Retinal pigment epithelial cell (primary cell): Measurements from ENCODE around the gene ZNF536.

ENCODE experiments used
- DNase-seq: peaks from one replicate; pipeline ENCODE4 v3.0.0-alpha.2; 2010; ENCODE audit warnings: low read depth
- H3K4me3 ChIP-seq: 2 replicates; pipeline ENCODE4 v1.5.1; 2011; ENCODE audit warnings: mild to moderate bottlenecking, low read length, control low read depth, moderate library complexity
- TF ChIP-seq, protein P1 (sequence below): conservative IDR thresholded peaks from 2 replicates; pipeline ENCODE4 v1.5.1; 2011; ENCODE audit warnings: low read depth, low read length, control low read depth, inconsistent platforms

The ZNF536 gene

DNA sequence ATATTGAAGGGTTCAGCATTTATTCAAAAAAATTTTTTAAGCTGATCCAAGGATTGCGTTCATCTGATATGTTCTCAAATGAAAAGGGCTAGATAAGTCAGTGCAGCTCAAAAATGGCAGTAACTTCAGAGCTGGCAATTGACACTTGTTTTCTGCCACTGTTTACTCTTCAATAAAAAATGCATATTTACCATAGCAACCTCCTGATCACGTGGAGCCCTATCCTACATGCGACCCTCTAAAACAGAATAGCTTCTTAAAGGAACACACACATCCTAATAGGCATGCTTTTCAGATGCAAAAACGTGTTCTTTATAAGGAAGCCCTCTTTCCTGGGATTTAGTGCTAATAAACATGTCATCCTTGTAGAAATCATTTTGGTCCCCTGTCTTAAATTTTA is 150.2 kb downstream of the ZNF536 start:
- no peak for DNase-seq
- TF ChIP-seq, protein P1, sequence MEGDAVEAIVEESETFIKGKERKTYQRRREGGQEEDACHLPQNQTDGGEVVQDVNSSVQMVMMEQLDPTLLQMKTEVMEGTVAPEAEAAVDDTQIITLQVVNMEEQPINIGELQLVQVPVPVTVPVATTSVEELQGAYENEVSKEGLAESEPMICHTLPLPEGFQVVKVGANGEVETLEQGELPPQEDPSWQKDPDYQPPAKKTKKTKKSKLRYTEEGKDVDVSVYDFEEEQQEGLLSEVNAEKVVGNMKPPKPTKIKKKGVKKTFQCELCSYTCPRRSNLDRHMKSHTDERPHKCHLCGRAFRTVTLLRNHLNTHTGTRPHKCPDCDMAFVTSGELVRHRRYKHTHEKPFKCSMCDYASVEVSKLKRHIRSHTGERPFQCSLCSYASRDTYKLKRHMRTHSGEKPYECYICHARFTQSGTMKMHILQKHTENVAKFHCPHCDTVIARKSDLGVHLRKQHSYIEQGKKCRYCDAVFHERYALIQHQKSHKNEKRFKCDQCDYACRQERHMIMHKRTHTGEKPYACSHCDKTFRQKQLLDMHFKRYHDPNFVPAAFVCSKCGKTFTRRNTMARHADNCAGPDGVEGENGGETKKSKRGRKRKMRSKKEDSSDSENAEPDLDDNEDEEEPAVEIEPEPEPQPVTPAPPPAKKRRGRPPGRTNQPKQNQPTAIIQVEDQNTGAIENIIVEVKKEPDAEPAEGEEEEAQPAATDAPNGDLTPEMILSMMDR, result no peak

DNA sequence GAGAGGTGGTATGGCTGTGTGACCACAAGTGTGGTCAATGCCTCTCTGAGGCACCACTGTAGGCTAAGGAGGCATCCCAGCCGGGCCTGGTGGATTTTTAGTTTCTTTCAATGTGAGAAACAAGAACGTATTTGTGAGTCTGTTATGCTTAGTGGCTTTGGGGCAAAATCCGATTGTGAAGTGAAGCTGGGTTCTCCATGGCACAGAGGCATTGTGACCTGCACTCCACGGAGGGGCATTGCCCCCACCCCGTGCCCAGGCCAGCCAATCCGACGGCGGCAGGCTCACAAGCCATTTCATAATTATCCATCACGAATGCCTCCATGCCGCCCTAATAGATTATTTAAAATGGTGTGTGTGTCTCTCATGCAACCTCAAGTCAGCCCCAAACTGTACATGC is 151.6 kb downstream of the ZNF536 start:
- DNase-seq, result no peak
- TF ChIP-seq, protein P1, result no peak
- H3K4me3 ChIP-seq, result no peak overlapping the region

More for the DNA sequence above, 150.2 kb downstream of the ZNF536 start:
- no peak overlapping the region for H3K4me3 ChIP-seq

DNA sequence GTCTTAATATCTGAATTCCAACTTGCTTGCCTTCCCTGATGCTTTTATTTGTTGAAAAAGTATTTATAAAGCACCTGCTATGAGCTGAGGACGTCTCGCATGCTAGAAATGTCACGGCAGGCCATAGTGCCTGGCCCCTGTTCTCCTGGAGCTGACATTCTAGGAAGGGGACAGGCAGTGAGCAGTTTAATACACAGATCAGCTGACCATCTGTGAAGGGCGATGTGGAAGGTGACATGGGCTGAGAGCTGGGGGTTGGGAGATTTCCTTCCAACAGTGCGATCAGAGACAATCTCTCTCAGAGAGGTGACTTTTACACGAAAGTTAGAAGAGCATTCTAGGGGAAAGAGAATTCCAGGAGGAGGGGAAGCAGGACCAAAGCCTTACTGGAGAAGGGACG is 153.2 kb downstream of the ZNF536 start:
- TF ChIP-seq, protein P1, result no peak
- no peak for DNase-seq
- no peak overlapping the region for H3K4me3 ChIP-seq

DNA sequence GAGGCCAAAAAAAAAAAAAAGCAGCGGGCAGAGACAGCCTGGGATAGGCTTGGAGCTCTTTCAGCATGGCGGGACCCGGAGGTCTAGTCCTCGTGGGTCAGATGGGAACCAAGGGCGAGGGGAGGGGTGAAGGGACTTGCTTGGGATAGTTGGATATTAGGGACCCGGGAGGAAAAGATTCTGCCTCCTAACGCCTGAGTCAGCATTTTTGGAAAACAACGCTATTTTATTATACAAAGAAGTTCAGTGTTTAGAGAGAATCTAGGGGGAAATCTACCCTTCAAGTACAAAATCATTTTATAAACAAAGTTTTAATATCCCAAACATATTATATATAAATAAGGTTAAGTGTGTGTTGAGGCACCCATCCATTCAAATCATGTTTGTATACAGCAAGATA is 156.7 kb downstream of the ZNF536 start:
- no peak overlapping the region for H3K4me3 ChIP-seq
- DNase-seq, result no peak
- TF ChIP-seq, protein P1, result no peak

DNA sequence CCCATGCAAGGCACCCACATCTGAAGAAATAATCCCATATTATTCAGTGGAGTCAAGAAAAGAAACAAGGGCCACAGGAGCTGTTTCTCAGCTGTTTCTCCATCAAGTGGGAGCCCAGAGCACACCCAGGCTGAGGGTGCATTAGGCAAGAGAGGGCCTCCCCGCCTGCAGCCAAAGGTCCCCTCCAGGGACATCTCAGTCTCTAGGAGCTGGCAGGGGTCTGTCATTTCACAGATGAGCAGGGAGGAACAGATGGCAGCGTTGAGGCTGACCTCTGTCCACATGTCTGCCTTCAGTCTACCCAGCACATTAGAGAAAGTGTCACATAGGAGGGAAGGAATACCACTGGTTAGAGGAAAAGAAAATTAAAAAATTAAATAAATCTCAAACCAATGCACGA is 157.7 kb downstream of the ZNF536 start:
- DNase-seq, result no peak
- TF ChIP-seq, protein P1, result no peak
- no peak overlapping the region for H3K4me3 ChIP-seq

DNA sequence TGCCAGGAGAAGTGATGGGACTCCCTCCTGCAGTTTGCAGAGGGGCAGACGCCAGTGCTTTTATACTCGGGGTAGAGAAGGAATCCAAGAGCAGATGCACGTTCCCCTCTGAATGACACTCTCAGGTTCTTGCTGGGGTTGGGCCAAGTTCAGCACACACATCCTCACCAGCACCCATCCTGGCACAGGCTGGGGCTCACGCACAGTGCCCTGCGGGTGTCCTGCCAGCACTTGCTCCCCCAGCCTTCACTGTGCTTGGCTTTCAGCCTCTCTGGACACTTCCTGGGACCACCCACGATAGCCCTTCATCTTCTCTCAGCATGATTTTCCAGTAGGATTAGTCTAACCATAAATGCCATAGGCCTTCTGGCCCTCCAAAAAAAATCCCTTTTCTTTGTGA is 158.6 kb downstream of the ZNF536 start:
- no peak overlapping the region for H3K4me3 ChIP-seq
- TF ChIP-seq, protein P1, result no peak
- DNase-seq, result no peak

DNA sequence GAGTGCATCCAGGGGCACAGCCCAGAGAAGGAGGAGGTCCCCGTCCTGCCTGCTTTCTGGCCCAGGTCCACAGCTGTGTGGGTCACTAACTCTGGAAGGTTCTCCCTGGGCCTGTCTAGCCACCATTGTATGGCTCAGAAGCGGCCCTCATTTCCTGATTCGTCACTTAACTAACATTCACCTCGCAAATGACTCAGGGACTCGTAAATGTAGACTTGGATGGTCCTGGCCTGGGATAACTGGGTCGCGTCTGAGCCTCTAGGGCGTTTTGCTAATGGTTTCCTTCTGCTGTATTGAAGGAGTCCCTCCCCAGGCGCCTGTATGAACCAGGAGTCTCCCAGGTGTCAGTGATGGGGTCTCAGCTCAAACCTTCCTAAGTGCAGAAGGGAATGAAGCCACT is 162.8 kb downstream of the ZNF536 start:
- TF ChIP-seq, protein P1, result no peak
- DNase-seq, result no peak
- H3K4me3 ChIP-seq, result no peak overlapping the region
